ENCODE measurements around the gene IL17D. TPM values are rescaled to one million over a fixed set of nuclear protein-coding genes. Genes with fewer than 3 reads are reported as not detected.

Gene IL17D
- total and polyA plus RNA-seq, 2 donors (not counting 3 experiments of a cell fraction or from before 2014, with no cell fraction given) = 4.0 to 6.1 TPM

DNA sequence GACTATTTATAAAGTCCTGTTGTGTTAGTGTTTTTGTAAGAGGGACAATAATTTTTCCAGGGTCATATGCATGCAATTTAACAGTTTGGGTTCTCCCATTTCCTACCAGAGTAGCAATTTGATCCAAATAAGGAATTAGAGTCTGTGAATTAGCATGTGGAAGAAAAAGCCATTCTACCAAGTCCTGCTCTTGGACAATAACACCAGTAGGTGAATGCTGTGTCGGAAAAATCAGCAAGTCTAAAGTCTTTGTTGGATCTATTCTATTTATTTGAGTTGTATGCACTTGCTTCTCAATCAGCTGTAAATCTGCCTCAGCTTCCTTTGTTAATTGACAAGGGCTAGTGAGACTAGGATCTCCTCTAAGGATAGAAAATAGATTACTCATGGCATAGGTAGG, 21.4 kb upstream of the IL17D start:
- Histone ChIP-seq H3K36me3 (ENCODE audit: control insufficient read depth in 2 of 2, extremely low read depth in 1 of 2, insufficient read depth in 2 of 2, low read length in 2 of 2) (no peaks in the 10 kb centered on the region), H4K20me1 (replicated peaks; ENCODE audit: control insufficient read depth, extremely low read depth, insufficient read depth, low read length) (no peaks in the 10 kb centered on the region), H3K9me3 (replicated peaks; ENCODE audit: control insufficient read depth, insufficient read depth, low read length) (no peaks in the 10 kb centered on the region), H3K9ac (replicated peaks; ENCODE audit: extremely low read depth, insufficient read depth, low read length) (no peak overlapping the region), H3K79me2 (ENCODE audit: control insufficient read depth, insufficient read depth, low read length) (no peaks in the 10 kb centered on the region), H3K27ac (ENCODE audit: insufficient read depth, low read depth, low read length) (no peak overlapping the region), H2AFZ (ENCODE audit: low read depth, low read length) (no peak overlapping the region), H3K9me1 (replicated peaks; ENCODE audit: control insufficient read depth, extremely low read depth, insufficient read depth, low read length) (no peaks in the 10 kb centered on the region), H3K4me2 (ENCODE audit: insufficient read depth, low read length) (no peak overlapping the region), H3K4me3 (replicated peaks in 1 of 3; ENCODE audit: insufficient read depth in 1 of 3, low read depth in 1 of 3, low read length in 3 of 3) (no peak overlapping the region), H3K27me3 (ENCODE audit: control insufficient read depth in 2 of 2, insufficient read depth in 2 of 2, low read length in 2 of 2) (no peaks in the 10 kb centered on the region), H3K4me1 (ENCODE audit: control insufficient read depth, extremely low read depth, insufficient read depth, low read length) (no peaks in the 10 kb centered on the region)
- dilution Hi-C loops (cut with MboI; ENCODE audit: extremely low pct_ligation_motif_present, low sequenced_read_pairs) (no loop called here), intact Hi-C loops (cut with micrococcal nuclease) (no loop called here)
- ChIA-PET CTCF (no interaction called here), POLR2A (interaction anchor here (0.6 kb wide), 1 partner anchor 185 kb away, joined by 4 read pairs; no protein-coding TSS in a partner anchor)
- BruUV-seq (replicated peaks) = no TSS peak
- DNase-seq (ENCODE audit: low read depth, low spot score) (no peak), FAIRE-seq (no peak)
- TF ChIP-seq, protein P1, sequence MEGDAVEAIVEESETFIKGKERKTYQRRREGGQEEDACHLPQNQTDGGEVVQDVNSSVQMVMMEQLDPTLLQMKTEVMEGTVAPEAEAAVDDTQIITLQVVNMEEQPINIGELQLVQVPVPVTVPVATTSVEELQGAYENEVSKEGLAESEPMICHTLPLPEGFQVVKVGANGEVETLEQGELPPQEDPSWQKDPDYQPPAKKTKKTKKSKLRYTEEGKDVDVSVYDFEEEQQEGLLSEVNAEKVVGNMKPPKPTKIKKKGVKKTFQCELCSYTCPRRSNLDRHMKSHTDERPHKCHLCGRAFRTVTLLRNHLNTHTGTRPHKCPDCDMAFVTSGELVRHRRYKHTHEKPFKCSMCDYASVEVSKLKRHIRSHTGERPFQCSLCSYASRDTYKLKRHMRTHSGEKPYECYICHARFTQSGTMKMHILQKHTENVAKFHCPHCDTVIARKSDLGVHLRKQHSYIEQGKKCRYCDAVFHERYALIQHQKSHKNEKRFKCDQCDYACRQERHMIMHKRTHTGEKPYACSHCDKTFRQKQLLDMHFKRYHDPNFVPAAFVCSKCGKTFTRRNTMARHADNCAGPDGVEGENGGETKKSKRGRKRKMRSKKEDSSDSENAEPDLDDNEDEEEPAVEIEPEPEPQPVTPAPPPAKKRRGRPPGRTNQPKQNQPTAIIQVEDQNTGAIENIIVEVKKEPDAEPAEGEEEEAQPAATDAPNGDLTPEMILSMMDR (IDR thresholded peaks at IDR 0.05; ENCODE audit: extremely low read depth in 1 of 2, insufficient read depth in 1 of 2, low read depth in 1 of 2, low read length in 2 of 2) = no peak
- no peak for TF ChIP-seq JUN (IDR thresholded peaks at IDR 0.05; ENCODE audit: borderline replicate concordance, insufficient read depth, insufficient read length, low read depth)
- no peak for TF ChIP-seq POLR2AphosphoS5 (IDR thresholded peaks at IDR 0.05; ENCODE audit: insufficient read depth, low read depth, low read length)
- no peak for TF ChIP-seq MYC (IDR thresholded peaks at IDR 0.05; ENCODE audit: low read depth, low read length)
- TF ChIP-seq FOS (IDR thresholded peaks at IDR 0.05; ENCODE audit: borderline replicate concordance, insufficient read depth, low read length) = no peak
- TF ChIP-seq, protein P2, sequence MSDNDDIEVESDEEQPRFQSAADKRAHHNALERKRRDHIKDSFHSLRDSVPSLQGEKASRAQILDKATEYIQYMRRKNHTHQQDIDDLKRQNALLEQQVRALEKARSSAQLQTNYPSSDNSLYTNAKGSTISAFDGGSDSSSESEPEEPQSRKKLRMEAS (IDR thresholded peaks at IDR 0.05; ENCODE audit: insufficient read depth, insufficient read length) = no peak
- no peak for TF ChIP-seq POLR2A (IDR thresholded peaks at IDR 0.05; ENCODE audit: low read depth, low read length)
- no peak for TF ChIP-seq EZH2 (IDR thresholded peaks at IDR 0.05; ENCODE audit: borderline replicate concordance, low read depth, low read length, severe bottlenecking)
- TF ChIP-seq GATA2 (IDR thresholded peaks at IDR 0.05; ENCODE audit: insufficient read depth, insufficient read length, low read depth, low read length) = no peak
